ENCODE data around the gene OR2Z1. TPM values are rescaled to one million over a fixed set of nuclear protein-coding genes. Genes with fewer than 3 reads are reported as not detected.
"Not testable (repeated sequence)": the region's sequence is repeated elsewhere in the genome, so short reads cannot be mapped to it uniquely, and the experiment has no call there.

The OR2Z1 gene
- total RNA-seq, 1 experiment from 2014 or later: not detected

DNA sequence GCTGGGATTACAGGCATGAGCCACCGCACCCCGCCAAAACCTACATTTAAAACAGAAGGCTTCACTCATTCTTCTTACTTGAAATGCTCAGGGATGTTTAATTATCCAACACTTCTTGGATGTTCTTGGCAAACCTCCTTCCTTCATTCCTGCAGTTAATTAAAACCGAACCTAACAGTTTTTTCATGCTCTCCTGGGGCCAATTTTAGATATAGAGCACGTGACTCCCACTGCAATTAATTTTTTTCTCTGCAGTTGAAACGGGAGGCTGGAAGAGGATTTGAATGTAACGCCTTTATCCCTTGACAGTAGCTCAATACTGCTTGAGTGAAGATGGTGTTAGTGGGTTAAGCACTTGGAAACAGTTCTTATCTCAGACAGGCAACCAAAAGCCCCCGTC is 18.2 kb upstream of the OR2Z1 start:
- no peak for DNase-seq (ENCODE audit: low read depth)

DNA sequence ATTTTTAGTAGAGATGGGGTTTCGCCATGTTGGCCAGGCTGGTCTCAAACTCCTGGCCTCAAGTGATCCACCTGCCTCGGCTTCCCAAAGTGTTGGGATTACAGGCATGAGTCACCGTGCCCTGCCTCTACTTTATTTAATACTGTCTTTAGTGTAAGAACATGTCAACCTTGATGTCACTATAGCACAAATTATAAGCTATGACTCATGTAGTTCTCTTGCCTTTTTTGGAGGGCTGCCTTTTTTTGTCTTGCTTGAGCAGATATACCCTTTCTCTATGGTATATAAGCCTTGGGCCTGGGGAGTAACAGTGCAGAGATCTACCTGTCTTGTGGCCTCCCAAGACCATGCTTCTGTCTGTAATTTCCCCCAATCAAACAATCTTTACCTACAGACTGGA is 16.1 kb upstream of the OR2Z1 start:
- not testable (repeated sequence) for DNase-seq (ENCODE audit: low read depth)

DNA sequence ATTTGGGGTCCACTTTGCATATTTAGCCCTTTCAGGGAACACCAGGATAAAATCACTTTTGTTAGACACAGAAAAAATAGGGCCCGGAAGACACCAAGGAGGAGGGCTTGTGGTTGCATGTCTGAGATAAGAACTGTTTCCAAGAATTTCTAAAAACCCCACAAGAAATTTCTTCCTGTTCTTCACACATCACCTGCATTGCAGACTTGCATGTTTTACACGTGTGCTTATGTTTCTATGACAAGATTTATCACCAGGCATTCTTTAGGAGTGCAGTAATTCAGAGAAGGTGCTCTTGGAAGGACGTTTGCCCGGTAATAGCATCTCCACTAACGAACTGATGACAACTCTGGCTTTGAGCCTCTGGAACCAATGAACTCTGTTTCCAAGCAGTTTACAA is 15.7 kb upstream of the OR2Z1 start:
- DNase-seq (ENCODE audit: low read depth): no peak

DNA sequence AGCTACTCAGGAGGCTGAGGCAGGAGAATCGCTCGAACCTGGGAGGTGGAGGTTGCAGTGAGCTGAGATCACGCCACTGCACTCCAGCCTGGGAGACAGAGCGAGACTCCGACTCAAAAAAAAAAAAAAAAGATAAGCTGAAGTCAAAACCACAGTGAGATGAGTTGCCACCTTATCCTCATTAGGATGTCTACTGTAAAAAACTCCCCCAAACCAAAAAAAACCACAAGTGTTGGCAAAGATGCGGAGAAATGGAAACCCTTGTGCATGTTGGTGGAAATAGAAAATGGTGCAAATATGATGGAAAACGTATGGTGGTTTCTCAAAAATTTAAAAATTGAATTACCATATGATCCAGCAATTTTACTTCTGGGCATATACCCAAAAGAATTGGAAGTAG is 11.1 kb upstream of the OR2Z1 start:
- not testable (repeated sequence) for DNase-seq (ENCODE audit: low read depth)

DNA sequence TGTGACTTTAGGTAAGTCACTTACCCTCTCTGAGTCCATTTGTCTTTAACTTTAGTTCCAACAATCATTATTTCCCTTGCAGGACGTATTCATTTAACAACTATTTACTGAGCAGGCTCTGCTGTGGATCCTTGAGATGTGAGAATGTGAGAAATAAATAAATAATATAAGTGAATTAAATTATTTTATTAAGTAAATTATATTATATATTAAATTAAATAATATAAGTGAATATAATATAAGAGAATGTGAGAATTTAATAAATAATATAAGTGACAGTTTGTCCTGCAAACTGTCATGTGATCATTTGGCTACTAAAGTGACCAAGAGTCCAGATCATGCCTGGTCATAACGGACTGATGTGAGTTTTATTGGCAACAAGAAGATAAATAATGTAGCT is 598 bp downstream of the OR2Z1 start:
- DNase-seq (ENCODE audit: low read depth): no peak

DNA sequence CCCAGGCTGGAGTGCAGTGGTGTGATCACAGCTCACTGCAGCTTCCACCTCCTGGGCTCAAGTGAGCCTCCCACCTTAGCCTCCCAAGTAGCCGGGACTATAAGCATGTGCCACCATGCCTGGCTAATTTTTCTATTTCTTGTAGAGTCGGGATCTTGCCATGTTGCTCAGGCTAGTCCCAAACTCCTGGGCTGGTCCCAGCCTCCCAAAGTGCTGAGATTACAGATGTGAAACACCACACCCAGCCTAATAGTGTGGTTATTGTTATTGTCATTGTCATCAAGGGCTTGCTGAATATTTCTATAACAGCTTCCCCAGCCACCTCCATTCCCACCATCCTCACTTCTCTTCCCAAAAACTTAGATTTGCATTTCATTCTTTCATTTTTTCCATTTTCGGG is 2.8 kb downstream of the OR2Z1 start:
- no peak for DNase-seq (ENCODE audit: low read depth)

DNA sequence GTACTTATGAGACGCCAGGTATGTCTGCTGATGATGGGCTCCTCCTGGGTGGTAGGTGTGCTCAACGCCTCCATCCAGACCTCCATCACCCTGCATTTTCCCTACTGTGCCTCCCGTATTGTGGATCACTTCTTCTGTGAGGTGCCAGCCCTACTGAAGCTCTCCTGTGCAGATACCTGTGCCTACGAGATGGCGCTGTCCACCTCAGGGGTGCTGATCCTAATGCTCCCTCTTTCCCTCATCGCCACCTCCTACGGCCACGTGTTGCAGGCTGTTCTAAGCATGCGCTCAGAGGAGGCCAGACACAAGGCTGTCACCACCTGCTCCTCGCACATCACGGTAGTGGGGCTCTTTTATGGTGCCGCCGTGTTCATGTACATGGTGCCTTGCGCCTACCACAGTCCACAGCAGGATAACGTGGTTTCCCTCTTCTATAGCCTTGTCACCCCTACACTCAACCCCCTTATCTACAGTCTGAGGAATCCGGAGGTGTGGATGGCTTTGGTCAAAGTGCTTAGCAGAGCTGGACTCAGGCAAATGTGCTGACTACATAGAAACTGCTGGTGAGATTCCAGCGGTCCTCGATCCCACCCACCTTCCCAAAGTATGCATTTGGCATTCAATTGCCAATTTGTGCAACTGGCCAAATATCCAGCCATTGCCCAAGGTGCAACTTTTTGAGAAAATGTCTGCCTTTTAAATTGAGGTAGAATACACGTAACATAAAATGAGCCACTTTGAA is 10.2 kb downstream of the OR2Z1 start:
- no peak for DNase-seq (ENCODE audit: low read depth)

DNA sequence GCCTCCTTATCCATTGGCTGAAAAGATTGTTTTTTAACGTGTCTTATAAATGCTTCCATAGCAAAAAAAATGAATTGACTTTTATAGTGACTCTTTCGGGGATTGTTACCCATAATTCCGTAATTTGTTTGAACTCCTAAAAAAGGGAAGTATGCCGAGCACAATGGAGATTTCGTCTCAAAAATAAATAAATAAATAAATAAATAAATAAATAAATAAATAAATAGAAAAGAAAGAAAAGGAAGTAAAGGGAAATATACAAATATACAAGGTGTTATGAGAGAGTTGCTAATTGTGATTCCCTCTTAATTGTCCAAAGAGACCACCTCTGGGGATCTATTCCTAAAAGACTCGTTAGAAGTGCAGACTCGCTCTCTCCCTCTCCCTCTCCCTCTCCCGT is 16.9 kb downstream of the OR2Z1 start:
- DNase-seq (ENCODE audit: low read depth): no peak

DNA sequence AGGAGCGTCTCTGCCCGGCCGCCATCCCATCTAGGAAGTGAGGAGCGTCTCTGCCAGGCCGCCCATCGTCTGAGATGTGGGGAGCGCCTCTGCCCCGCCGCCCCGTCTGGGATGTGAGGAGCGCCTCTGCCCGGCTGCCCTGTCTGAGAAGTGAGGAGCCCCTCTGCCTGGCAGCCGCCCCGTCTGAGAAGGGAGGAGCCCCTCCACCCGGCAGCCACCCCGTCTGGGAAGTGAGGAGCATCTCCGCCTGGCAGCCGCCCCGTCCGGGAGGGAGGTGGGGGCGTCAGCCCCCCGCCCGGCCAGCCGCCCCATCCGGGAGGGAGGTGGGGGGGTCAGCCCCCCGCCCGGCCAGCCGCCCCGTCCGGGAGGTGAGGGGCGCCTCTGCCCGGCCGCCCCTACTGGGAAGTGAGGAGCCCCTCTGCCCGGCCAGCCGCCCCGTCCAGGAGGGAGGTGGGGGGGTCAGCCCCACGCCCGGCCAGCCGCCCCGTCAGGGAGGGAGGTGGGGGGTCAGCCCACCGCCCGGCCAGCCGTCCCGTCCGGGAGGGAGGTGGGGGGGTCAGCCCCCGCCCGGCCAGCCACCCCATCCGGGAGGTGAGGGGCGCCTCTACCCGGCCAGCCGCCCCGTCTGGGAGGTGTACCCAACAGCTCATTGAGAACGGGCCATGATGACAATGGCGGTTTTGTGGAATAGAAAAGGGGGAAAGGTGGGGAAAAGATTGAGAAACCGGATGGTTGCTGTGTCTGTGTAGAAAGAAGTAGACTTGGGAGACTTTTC is 18.0 kb downstream of the OR2Z1 start:
- not testable (repeated sequence) for DNase-seq (ENCODE audit: low read depth)

DNA sequence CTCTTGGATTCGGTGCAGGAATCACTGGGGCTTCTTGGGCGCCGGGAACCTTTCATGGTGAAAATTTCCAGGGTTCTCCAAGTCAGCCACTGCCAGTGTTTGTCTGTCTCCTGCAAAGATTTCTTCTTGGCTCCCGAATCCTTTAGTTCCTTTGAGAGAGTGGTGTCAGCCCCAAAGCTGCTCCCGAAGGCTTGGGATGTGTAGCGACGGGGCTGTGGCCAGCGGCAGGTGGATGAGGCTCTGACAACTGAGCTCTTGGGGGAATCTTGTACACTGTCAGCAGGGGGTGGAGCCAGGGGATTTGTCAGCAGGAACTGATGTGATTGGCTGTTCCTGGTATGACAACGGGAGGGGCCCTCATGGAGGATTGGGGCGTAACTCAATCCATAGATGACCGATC is 45.8 kb downstream of the OR2Z1 start:
- DNase-seq (ENCODE audit: low read depth): not testable (repeated sequence)

DNA sequence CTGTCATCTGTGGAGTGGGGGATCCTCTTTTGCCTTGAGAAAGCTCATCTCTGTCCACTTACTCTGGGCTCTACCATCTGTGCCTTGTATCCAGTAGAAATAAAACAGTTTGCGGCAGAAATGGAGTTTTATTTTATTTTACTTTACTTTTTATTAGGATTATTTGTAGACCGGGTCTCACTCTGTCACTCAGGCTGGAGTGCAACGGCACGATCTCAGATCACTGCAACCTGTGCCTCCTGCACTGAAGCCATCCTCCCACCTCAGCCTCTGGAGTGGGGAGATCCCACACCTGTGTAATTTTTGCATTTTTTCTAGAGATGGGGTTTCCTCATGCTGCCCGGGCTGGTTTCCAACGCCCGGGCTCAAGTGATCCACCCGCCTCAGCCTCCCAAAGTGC is 47.8 kb downstream of the OR2Z1 start:
- DNase-seq (ENCODE audit: low read depth): not testable (repeated sequence)

DNA sequence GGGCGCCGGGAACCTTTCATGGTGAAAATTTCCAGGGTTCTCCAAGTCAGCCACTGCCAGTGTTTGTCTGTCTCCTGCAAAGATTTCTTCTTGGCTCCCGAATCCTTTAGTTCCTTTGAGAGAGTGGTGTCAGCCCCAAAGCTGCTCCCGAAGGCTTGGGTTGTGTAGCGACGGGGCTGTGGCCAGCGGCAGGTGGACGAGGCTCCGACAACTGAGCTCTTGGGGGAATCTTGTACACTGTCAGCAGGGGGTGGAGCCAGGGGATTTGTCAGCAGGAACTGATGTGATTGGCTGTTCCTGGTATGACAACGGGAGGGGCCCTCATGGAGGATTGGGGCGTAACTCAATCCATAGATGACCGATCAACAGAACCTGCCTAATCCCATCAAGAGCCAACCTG is 52.2 kb downstream of the OR2Z1 start:
- DNase-seq (ENCODE audit: low read depth): not testable (repeated sequence)

Other genes with a start within 250 kb of the OR2Z1 start
- gene PRAM1, start 219.0 kb upstream of the OR2Z1 start, total RNA-seq (2014; rRNA removed; shearing (Covaris generic)): not detected in 2 replicates
- gene ZNF414, start 207.5 kb upstream of the OR2Z1 start, total RNA-seq (2014; rRNA removed; shearing (Covaris generic)): 5.7 and 6.8 TPM in 2 replicates
- gene MYO1F, start 144.2 kb upstream of the OR2Z1 start, total RNA-seq (2014; rRNA removed; shearing (Covaris generic)): 0.24 TPM in 1 of 2 replicates, not detected in the other
- 3.1 and 6.6 TPM in 2 replicates for gene ADAMTS10, start 110.9 kb upstream of the OR2Z1 start, total RNA-seq (2014; rRNA removed; shearing (Covaris generic))
- not detected in 2 replicates for gene NFILZ, start 91.0 kb upstream of the OR2Z1 start, total RNA-seq (2014; rRNA removed; shearing (Covaris generic))
- not detected in 2 replicates for gene ACTL9, start 22.8 kb upstream of the OR2Z1 start, total RNA-seq (2014; rRNA removed; shearing (Covaris generic))
- 10.4 and 12.5 TPM in 2 replicates for gene ZNF558, start 110.7 kb downstream of the OR2Z1 start, total RNA-seq (2014; rRNA removed; shearing (Covaris generic))
- gene MBD3L1, start 110.7 kb downstream of the OR2Z1 start, total RNA-seq (2014; rRNA removed; shearing (Covaris generic)): not detected in 2 replicates

Data from Daoy (cell line).